Caco-2 (cell line): Measurements from ENCODE around the gene SPECC1L. TPM values are rescaled to one million over a fixed set of nuclear protein-coding genes. Genes with fewer than 3 reads are reported as not detected.

ENCODE experiments used
- BruUV-seq: library from RNA; stranded (reverse); fragments of 400-500 nt; replicated peaks from 2 replicates; lab custom pipeline; 2021; lab: Mats Ljungman, UMichigan
- CTCF ChIA-PET: fragments of 300-600 bp; sonication (Branson Sonifier 250); formaldehyde crosslinking; loops from one replicate; lab custom pipeline; 2022; ENCODE audit warnings: antibody characterized with exemption; lab: Charles Lee
- POLR2A ChIA-PET: fragments of 300-600 bp; sonication (Branson Sonifier 250); formaldehyde crosslinking; loops from one replicate; lab custom pipeline; 2022; ENCODE audit warnings: antibody characterized with exemption; lab: Charles Lee
- DNase-seq, 2 experiments: peaks; one replicate each; pipeline versions ENCODE4 v3.0.0 to v3.0.0-alpha.2; 2020 to 2022
- H3K27me3 ChIP-seq: replicated peaks from 2 replicates; pipeline ENCODE4 v1.6.0; 2011; ENCODE audit warnings: low read length; ENCODE audit not compliant: control insufficient read depth, insufficient read depth
- H3K36me3 ChIP-seq: 2 replicates; pipeline ENCODE4 v1.5.1; 2011; ENCODE audit warnings: low read length; ENCODE audit not compliant: control insufficient read depth, insufficient read depth
- H3K4me1 ChIP-seq: fragments of 250-450 bp; sonication (Bioruptor Pico); 2 replicates; pipeline ENCODE4 v1.5.1; 2020; ENCODE audit warnings: mild to moderate bottlenecking
- H3K4me3 ChIP-seq: 2 replicates; pipeline ENCODE4 v1.5.1; 2011; ENCODE audit warnings: low read depth, mild to moderate bottlenecking, control low read depth, low read length
- H3K9me3 ChIP-seq: fragments of 250-450 bp; sonication (Bioruptor Pico); 2 replicates; pipeline ENCODE4 v1.5.1; 2020; ENCODE audit warnings: mild to moderate bottlenecking, moderate library complexity
- H3K27ac Mint-ChIP-seq: one replicate; pipeline ENCODE4 v1.8.0; 2022; ENCODE audit warnings: mixed read lengths; ENCODE audit not compliant: unreplicated experiment
- H3K27me3 Mint-ChIP-seq: one replicate; pipeline ENCODE4 v1.8.0; 2022; ENCODE audit warnings: mixed read lengths; ENCODE audit not compliant: insufficient read depth, unreplicated experiment
- H3K36me3 Mint-ChIP-seq: one replicate; pipeline ENCODE4 v1.8.0; 2022; ENCODE audit warnings: mild to moderate bottlenecking, mixed read lengths; ENCODE audit not compliant: insufficient read depth, unreplicated experiment
- H3K4me1 Mint-ChIP-seq: one replicate; pipeline ENCODE4 v1.8.0; 2022; ENCODE audit warnings: low read depth, mixed read lengths; ENCODE audit not compliant: unreplicated experiment
- H3K4me3 Mint-ChIP-seq: one replicate; pipeline ENCODE4 v1.8.0; 2022; ENCODE audit warnings: mild to moderate bottlenecking, moderate library complexity, mixed read lengths; ENCODE audit not compliant: unreplicated experiment
- H3K9me3 Mint-ChIP-seq: one replicate; pipeline ENCODE4 v1.8.0; 2022; ENCODE audit warnings: mixed read lengths; ENCODE audit not compliant: unreplicated experiment
- CTCF ChIP-seq, 2 experiments: fragments of 200-600 bp in 1 of 2; IDR thresholded peaks; 1 replicate in 1 of 2; 2 replicates in 1 of 2; pipeline versions ENCODE4 v1.5.1 to v1.8.0; 2011 to 2022; ENCODE audit warnings: antibody characterized with exemption in 1 of 2, control low read depth in 1 of 2, inconsistent platforms in 1 of 2, low read depth in 1 of 2, low read length in 1 of 2, mild to moderate bottlenecking in 1 of 2, moderate library complexity in 1 of 2; ENCODE audit not compliant: insufficient read depth in 1 of 2, severe bottlenecking in 1 of 2, unreplicated experiment in 1 of 2
- intact Hi-C: fragments of 100-400 bp; cut with micrococcal nuclease; formaldehyde crosslinking; loops from one replicate; pipeline ENCODE4 v1.10.0; 2022; ENCODE audit not compliant: unreplicated experiment
- total RNA-seq: library from RNA; stranded (reverse); gene quantifications from 2 replicates; pipeline ENCODE4 v1.2.3, GENCODE V29; 2022

The SPECC1L gene
- total RNA-seq, 1 experiment from 2014 or later = 72.8 TPM

- TF ChIP-seq CTCF (IDR thresholded peaks at IDR 0.05; ENCODE audit: insufficient read depth in 1 of 2, low read depth in 1 of 2, low read length in 1 of 2, severe bottlenecking in 1 of 2, unreplicated experiment in 1 of 2) = no peak
- no peaks in the 10 kb centered on the region for H3K9me3 Mint-ChIP-seq
- Histone ChIP-seq H3K4me1 (no peaks in the 10 kb centered on the region), H3K4me3 (no peak overlapping the region), H3K27me3 (no peaks in the 10 kb centered on the region), H3K36me3 (no peaks in the 10 kb centered on the region), H3K9me3 (no peaks in the 10 kb centered on the region)
- POLR2A ChIA-PET = no interaction called here
- no peak for DNase-seq
- intact Hi-C loops = no loop called here
- H3K27me3 Mint-ChIP-seq = no peaks in the 10 kb centered on the region
- H3K4me3 Mint-ChIP-seq = no peak overlapping the region
- BruUV-seq = no TSS peak
- no peaks in the 10 kb centered on the region for H3K4me1 Mint-ChIP-seq
- H3K36me3 Mint-ChIP-seq = peaks cover 49% of the 10 kb centered on the region
- CTCF ChIA-PET = no interaction called here
- no peak overlapping the region for H3K27ac Mint-ChIP-seq
Measured at GRCh38 chr22:24380905-24381230, 110.2 kb downstream of the SPECC1L start.

- no peak for TF ChIP-seq CTCF (IDR thresholded peaks at IDR 0.05; ENCODE audit: insufficient read depth in 1 of 2, low read depth in 1 of 2, low read length in 1 of 2, severe bottlenecking in 1 of 2, unreplicated experiment in 1 of 2)
- ChIA-PET CTCF (no interaction called here), POLR2A (no interaction called here)
- peaks cover 42% of the 10 kb centered on the region for H3K36me3 Mint-ChIP-seq
- no peaks in the 10 kb centered on the region for H3K9me3 Mint-ChIP-seq
- no peak overlapping the region for H3K4me3 Mint-ChIP-seq
- intact Hi-C loops = no loop called here
- Histone ChIP-seq H3K4me3 (no peak overlapping the region), H3K36me3 (no peaks in the 10 kb centered on the region; the same call in 1 of the 2 replicates), H3K4me1 (no peaks in the 10 kb centered on the region), H3K9me3 (no peaks in the 10 kb centered on the region), H3K27me3 (no peaks in the 10 kb centered on the region)
- DNase-seq = no peak
- no peaks in the 10 kb centered on the region for H3K27me3 Mint-ChIP-seq
- no TSS peak for BruUV-seq
- H3K27ac Mint-ChIP-seq = no peak overlapping the region
- H3K4me1 Mint-ChIP-seq = no peaks in the 10 kb centered on the region
Measured at GRCh38 chr22:24383061-24383460, 112.4 kb downstream of the SPECC1L start.

GRCh38 chr22:24384131-24384530, 113.5 kb downstream of the SPECC1L start:
- Histone ChIP-seq H3K27me3 (no peaks in the 10 kb centered on the region), H3K4me1 (no peaks in the 10 kb centered on the region), H3K9me3 (no peaks in the 10 kb centered on the region), H3K4me3 (no peak overlapping the region), H3K36me3 (no peaks in the 10 kb centered on the region; the same call in 1 of the 2 replicates)
- no peak overlapping the region for H3K4me3 Mint-ChIP-seq
- ChIA-PET CTCF (no interaction called here), POLR2A (no interaction called here)
- intact Hi-C loops = no loop called here
- TF ChIP-seq CTCF (IDR thresholded peaks at IDR 0.05; ENCODE audit: insufficient read depth in 1 of 2, low read depth in 1 of 2, low read length in 1 of 2, severe bottlenecking in 1 of 2, unreplicated experiment in 1 of 2) = no peak
- H3K36me3 Mint-ChIP-seq = peaks cover 46% of the 10 kb centered on the region
- no peak for DNase-seq
- H3K27me3 Mint-ChIP-seq = no peaks in the 10 kb centered on the region
- no peaks in the 10 kb centered on the region for H3K9me3 Mint-ChIP-seq
- no TSS peak for BruUV-seq
- no peaks in the 10 kb centered on the region for H3K4me1 Mint-ChIP-seq
- H3K27ac Mint-ChIP-seq = no peak overlapping the region
